Stimulated activated CD4-positive, alpha-beta T cell treated with anti-CD3 and anti-CD28 coated beads, TNF-alpha, amount 100 ng/mL, for 4 hours (primary cell): ENCODE measurements around the gene HOXC13.

ENCODE experiments used
- DNase-seq, 3 experiments: peaks; one replicate each; pipeline ENCODE4 v3.0.0-alpha.2; 2020; ENCODE audit warnings: low read depth in 3 of 3

The HOXC13 gene

DNA sequence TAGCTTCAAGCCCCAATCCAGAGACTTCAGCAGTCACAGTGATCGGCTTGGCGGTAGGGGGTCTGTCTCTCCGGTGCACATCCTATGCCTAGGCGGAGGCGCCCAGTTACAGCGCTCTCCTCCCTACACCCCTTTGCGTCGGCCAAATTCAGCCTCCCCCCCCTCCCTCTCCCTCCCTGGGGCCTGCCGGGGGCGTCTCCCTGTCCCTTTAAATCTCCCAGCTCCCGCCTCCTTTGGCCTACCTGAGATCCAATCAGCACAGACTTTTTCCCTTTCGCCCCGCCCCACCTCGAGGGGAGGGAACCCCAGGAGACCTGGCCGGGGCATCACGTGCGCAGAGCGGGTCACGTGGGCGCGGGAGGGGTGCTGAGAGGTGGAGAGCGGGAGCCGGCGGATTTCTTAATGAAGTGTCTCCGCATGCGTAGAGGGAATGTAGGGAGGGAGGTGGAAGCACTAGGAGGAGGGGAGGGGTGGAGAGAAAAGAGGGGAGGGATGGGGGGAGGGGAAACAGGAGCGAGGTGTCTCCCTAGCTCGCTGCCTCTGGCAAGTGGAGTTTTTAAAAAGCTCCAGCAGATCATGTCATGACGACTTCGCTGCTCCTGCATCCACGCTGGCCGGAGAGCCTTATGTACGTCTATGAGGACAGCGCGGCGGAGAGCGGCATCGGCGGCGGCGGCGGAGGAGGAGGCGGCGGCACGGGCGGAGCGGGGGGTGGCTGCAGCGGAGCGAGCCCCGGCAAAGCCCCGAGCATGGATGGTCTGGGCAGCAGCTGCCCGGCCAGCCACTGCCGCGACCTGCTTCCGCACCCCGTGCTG lies at the start of gene HOXC13:
Gene HOXC13, plus strand, starts transcription at position 506 of the 815 bp plus-strand sequence. Its CDS starts 76 bp downstream, at position 582.
- peak in 1 of 3 experiments; percentile 19 for DNase-seq

GRCh38 chr12:53890081-53890480 lies 48.5 kb upstream of the HOXC13 start:
- no peak for DNase-seq

DNA sequence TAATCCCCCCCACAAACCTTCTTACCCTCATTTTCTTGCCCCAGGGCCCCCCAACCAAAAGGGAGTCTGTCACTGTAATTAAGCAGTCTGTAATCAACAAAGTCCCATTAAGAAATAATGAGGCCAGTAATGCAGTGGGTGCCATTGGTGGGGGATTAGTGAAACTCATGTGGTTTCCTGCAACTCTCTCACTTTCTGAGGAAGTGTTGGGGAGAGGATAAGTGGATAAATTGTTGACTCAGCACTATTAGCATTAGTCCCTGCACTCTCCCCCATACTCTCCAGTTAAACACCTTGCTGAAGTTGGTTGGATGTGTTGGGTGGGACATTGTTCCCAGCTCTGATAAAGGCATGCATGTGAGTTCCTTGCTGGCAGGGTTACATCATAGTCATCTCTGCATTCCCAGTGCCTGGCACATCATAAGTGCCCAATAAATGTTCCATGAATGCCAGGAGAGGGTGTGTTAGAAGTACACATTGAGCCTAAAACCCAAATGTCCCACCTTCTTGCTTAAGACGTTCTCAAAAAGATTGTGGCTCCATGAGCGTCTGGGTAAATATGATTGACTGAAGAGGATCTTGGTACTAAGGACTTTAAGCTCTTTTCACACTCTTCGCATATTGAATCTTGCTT lies 45.8 kb upstream of the HOXC13 start:
- no peak for DNase-seq

GRCh38 chr12:53899230-53899629 lies 39.4 kb upstream of the HOXC13 start:
- no peak for DNase-seq

DNA sequence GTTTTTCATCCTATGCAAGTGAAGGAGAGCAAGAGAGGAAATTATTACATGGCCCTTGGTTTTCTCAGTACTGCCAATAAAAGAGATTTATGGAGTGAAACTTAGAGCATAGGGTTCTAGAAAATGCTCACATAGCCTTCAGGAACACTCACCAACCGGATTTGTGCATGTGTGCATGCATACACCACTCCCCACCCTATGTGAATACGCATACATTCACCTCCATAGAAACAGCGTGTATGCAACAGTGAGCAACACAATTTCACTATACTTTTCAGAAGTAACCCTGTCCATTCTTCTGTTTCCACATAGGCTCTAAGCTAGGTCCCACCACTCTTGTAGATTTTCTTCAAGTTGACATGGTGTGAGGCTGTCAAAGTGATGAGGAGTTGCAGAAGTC lies 31.5 kb upstream of the HOXC13 start:
- no peak for DNase-seq

GRCh38 chr12:53916788-53917655 lies 21.6 kb upstream of the HOXC13 start:
- DNase-seq, result no peak

DNA sequence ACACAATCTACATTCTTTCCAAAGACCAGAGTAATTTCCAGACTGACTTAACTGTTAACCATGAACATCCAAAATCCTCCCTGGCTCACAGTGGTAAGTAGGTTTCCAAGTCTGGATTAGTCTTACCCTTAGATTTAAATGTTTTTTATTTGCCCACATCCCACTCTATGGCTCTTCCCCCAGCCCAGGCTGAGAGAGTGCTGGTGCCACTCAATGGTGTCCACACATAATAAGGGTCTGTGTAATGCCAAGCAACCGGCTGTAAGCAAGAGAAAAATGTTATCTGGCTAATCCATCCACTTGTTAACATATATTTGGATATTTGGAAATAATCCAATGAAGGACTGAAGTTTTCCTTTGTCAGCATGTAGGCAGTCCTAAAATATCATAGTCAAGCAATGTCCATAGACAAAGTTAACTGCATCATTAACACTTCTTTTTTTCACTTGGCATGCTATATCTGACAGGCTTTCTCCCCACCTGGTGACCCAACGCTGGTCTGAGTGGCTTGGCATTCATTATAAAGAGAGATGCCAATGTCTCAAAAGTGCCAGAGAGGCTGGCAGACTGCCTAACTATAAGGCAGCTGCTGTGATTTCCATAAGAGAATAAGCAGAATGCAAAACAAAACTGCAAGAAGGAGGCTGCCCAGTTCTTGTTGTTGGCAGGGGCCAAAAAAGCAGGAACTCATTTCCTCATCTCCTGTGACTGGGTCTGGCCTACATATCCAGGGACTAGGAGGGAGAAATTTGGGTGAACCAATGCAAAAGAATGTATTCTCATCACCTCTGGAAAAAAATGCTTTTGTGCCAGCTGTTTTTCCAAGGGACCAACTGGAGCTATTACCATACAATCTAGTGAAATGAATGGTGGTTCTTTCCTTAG lies 13.9 kb upstream of the HOXC13 start:
- no peak for DNase-seq

DNA sequence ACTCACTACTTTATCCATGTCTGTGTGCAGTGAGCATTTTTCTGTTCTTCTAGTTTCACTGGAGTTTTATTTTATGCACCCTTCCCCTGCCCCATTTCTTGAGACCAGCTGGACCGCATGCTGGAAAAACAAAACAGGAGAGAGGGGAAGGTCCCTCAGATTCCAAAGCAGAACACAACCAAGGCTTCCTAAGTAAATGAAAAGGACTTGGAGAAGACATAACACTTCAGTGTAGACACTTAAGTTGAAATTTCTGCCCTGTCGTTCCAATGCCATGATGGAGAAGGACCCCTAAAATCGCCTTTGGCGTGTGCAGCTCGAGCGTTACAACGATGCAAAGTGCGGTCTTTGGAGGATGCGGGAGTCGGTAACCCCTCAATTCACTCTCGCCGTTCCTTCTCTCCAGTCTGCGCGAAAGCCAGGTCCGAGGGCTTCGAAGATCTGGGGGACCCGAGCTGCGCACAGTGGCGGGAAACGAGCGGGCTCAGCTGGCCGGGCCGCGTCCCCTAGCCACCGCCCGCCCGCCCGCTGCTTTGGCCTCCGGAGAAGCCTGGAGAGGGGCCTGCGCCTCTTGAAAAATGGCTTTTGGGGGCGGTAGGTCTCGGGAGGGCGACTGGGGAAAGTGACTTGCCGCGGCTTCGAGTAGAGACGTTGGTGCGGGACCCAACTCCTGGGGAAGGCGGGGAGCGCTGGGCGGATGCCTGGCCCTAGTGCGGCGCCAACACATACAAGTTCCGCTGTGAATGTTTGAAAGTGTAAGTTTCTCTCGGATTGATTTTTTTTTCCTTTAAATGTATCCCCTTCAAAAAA lies 11.2 kb upstream of the HOXC13 start:
- no peak for DNase-seq

GRCh38 chr12:53928054-53928835 lies 10.4 kb upstream of the HOXC13 start:
- no peak for DNase-seq

DNA sequence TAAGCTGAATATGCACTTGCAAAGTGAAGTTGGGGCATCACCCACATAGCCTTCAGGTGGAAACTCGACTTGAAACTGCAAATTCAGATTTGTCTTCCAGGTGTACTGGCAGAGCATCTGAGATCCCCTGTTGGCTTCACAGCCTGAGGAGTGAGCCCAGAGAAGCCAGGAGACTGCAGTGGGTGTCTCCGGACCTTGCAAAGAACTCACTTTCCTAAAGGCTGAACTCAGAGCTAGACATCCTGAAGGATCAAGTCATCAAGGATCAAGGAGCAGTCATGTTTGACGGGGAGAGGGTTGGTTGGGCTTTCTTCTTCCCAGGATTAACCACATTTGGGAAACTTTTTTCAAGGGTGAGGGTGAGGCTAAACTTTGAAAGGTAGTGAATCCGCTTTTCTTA lies 9.1 kb upstream of the HOXC13 start:
- no peak for DNase-seq

DNA sequence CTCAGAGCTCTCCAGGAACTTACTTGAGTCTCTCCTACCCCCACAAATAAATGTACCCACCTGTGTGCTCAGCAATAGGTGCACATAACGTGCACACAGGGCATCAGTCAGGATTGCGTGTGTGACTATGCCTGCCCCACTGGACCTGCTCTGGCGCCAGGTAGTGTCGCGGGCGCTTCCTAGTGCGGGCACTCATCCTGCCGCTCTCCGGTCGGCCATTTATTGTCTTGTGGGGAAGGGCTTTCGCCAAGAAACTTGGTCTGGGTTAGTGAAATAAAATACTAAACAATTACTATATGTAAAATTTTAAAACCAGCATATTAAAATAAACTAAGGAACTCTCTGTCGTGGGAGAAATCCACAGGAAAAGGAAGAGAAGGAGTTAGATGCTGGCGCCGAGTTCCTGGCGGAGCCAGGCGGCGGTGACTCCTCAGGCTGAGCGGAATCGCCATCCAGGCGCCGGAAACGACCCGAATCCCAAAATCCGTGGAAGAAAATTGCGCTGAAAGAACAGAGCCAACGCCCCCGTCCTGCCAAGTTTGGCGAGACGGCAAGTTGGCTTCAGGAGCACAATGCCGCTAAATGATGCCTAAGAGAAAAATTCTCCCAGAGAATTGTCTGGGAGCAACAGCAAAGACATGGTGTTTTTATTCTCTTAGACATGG lies 7.9 kb upstream of the HOXC13 start:
- DNase-seq, result no peak

- no peak for DNase-seq
Measured at GRCh38 chr12:53931844-53932581, 6.6 kb upstream of the HOXC13 start.

DNA sequence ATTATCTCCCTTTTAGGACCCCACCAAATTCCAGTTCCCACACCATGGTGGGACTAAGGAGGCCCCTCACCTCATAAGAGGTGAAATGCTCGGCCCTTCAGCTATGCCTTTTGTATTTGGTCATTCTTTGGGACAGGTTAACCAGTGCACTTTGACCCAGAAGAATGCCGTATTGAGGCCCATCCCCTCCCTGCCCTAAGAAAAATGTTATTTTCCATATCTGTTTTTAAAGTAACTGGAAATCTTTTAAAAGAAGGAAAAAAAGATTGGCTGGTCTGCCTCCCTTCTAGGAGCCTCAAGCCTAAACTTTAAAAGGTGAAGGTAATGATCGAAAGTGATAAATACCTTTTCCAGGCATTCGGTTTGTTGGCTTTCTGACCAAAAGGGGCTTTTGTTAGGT lies 5.7 kb upstream of the HOXC13 start:
- no peak for DNase-seq

- DNase-seq, result no peak
Measured at GRCh38 chr12:53935383-53936341, 3.0 kb upstream of the HOXC13 start.

- DNase-seq, result no peak
Measured at GRCh38 chr12:53937099-53937498, 1.5 kb upstream of the HOXC13 start.

DNA sequence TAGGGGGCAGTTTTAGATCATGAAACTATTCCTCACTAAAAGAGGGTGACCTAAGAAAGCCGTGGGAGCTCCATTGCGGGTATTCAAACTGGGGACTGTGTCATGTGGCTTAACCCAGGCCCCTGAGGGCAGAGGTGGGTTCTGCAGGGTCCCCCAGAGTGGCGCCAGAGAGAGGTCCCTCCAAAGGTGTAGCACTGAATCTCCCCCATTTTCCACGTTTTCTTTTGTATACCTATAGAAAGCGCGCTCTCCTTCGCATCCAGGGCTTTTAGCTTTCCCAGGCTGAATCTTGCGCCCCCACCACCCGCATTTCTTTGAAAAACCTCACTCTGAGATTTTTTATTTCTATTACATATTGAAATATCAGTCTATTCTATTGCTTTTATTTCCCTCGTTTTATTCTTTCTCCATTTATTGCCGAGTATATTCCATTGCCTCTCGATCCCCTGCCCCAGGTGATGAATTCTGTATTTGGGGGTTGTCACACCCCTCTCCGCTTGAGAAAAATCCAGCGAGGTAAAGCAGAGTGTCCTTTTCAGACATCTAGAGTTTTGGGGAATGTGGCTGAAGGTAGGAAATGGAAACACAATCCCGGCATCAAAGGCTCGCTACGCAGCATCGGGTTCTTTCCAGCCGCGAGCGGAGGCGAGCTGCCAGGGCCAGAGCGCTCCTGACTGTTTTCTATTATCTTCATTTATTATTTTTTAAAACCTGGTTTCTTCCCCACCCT lies 870 bp upstream of the HOXC13 start:
- DNase-seq, result no peak
